Activated CD4-positive, CD25-positive, alpha-beta regulatory T cell (primary cell): ENCODE data around the gene SNX6.
"Not testable (repeated sequence)": the region's sequence is repeated elsewhere in the genome, so short reads cannot be mapped to it uniquely, and the experiment has no call there.

Experiments
- DNase-seq, 4 experiments: peaks; one replicate each; lab custom pipeline; 2025; lab: John Stamatoyannopoulos, UW

Gene SNX6

DNA sequence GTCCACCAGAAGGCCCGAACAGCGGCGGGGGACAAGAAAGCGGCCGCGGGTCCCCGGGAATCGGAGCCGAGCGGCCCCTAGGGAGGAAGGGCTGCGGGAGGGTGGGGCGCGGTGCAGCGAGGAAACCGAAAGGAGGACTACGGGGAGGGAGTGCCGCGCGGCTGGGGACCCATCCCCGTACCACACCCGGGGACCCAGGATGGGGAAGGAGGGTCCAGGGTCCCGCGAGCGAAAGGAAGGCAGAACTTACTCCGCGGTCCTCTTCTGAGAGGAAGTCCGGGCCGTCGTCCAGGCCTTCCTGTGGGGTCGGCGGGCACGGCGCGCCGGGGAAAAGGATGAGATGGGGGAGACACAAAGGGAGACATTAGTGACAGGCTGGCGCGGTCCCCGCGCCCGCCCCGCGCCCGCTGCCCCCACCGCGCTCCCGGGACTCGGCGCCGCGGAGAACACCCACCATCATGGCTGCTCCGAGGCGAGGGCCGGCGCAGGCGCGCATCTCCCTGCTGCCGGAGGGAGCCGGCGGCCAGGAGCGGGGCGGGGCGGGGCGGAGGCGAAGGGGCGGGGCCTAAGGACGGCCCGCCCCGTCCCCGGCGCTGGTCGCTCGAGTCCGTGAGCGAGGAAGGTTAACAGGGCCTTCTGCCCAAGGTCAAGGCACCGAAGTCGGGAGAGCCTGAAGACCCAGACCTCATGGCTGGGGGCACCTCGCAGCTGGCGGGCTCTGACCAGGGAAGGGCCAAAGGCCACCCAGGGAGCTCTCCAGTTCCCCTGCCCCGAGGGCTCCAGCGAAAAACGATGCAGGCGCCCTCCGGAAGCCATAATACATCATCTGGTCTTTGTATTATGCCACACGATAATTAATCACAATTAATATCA is at the start of gene SNX6:
TSS of gene SNX6 (minus strand) at position 492 of the 873 bp plus-strand sequence. CDS start at position 460, 32 bp downstream.
- DNase-seq, result peak; percentile 64 to 77 (median 72)

- DNase-seq, result no peak
Measured at GRCh38 chr14:34678735-34679134, 48.8 kb upstream of the SNX6 start.

- no peak for DNase-seq
Measured at GRCh38 chr14:34678306-34678705, 48.4 kb upstream of the SNX6 start.

GRCh38 chr14:34676516-34677211 is 46.7 kb upstream of the SNX6 start:
- no peak for DNase-seq

GRCh38 chr14:34673702-34674101 is 43.8 kb upstream of the SNX6 start:
- DNase-seq, result no peak

DNA sequence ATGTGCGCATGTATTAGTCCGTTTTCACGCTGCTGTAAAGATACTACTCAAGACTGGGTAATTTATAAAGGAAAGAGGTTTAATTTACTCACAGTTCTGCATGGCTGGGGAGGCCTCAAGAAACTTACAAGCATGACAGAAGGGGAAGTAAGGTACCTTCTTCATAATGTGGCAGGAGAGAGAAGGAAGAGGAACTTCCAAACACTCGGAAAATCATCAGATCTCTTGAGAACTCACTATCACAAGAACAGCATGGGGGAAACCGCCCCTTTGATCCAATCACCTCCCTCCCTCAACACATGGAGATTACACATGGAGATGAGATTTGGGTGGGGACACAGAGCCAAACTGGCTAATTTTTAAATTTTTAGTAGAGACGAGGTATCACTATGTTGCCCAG is 41.8 kb upstream of the SNX6 start:
- DNase-seq, result no peak

- no peak for DNase-seq
Measured at GRCh38 chr14:34668111-34668510, 38.2 kb upstream of the SNX6 start.

GRCh38 chr14:34667007-34667406 is 37.1 kb upstream of the SNX6 start:
- DNase-seq, result no peak

- DNase-seq, result peak in 2 of 4 experiments; percentile 8 to 21
Measured at GRCh38 chr14:34665785-34666435, 36.0 kb upstream of the SNX6 start.

- DNase-seq, result no peak
Measured at GRCh38 chr14:34662561-34663088, 32.7 kb upstream of the SNX6 start.

GRCh38 chr14:34660796-34661195 is 30.8 kb upstream of the SNX6 start:
- no peak for DNase-seq

GRCh38 chr14:34655959-34656358 is 26.0 kb upstream of the SNX6 start:
- no peak for DNase-seq

DNA sequence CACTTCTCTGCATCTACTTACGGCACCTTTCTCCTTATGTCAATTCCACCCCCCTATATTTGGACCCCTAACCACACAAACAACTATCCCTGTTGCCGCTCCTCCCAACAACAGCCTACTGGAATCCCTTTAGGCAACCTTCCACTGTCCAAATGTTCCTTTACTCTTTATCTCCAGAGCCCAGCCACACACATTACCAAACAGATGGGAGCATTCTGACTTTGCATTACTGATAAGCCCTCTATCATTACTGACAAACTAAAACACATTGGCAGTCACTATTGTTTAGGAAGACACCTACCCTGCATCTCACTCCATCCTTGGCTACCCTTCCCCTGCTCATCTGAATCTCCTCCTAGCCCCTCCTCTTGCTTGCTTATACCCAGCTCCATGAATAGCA is 23.1 kb upstream of the SNX6 start:
- DNase-seq, result not testable (repeated sequence)

DNA sequence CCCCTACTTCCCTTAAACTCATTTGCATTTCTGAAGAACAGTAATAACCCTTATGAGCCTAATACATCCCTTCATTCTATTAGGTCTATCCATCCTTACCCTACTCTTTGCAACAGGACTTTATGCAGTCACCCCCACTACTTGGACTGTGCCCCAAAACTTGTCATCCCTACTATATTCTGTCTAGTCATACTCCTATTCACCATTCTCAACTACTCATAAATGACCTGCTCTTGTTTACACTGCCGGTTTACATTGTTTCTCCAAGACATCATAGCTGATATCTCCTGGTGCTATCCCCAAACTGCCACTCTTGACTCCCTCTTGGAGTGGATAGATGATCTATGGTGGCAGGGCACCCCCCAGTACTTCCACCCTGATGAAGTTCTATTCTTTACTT is 22.4 kb upstream of the SNX6 start:
- not testable (repeated sequence) for DNase-seq

DNA sequence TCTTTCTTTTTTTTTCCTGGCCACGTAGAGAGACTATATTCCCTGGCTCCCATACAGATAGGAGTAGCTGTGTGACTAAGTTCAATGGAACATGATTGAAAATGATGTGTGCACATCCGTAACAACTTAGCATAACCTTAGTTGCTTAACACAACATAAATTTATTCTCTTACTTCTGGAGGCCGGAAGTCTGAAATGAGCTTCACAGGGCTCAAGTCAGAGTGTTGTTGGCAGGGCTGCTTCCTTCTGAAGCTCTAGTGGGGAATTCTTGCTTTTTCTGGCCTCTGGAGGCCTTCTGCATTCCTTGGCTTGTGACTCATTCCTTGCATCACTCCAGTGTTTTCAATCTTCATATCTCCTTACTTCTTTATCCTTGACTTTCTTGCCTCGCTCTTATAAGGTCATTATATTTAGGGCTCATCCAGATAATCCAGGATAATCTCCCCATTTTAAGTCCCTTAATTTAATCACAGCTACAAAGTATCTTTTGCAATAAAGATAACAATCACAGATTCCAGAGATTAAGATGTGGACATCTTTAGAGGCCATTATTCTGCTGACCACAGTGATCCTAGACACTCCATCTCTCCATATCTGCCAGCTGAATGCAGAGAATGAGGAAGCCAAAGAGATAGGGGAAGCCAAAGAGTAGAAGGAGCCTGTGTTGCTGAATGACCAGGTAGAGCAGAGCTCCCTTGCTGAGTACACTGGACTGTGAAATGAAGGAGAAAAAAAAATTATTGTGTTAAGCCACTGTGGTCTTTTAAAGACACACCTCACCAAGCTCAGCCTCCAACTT is 21.0 kb upstream of the SNX6 start:
- DNase-seq, result no peak

DNA sequence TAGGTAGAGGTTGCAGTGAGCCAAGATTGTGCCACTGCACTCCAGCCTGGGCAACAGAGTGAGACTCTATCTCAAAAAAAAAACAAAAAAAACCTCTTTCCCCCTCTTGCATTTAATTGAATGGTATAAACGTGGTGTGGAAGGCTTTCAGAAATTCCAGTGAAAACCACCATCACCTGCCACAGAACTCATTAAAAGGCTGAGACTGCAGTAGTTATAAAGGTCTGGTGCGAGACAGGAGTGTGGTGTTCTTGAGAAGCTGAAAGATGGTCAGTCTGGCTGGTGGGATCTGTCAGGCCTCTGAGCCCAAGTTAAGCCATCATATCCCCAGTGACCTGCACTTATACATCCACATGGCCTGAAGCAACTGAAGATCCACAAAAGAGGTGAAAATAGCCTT is 20.1 kb upstream of the SNX6 start:
- DNase-seq, result not testable (repeated sequence)

- DNase-seq, result no peak
Measured at GRCh38 chr14:34649344-34649743, 19.4 kb upstream of the SNX6 start.

DNA sequence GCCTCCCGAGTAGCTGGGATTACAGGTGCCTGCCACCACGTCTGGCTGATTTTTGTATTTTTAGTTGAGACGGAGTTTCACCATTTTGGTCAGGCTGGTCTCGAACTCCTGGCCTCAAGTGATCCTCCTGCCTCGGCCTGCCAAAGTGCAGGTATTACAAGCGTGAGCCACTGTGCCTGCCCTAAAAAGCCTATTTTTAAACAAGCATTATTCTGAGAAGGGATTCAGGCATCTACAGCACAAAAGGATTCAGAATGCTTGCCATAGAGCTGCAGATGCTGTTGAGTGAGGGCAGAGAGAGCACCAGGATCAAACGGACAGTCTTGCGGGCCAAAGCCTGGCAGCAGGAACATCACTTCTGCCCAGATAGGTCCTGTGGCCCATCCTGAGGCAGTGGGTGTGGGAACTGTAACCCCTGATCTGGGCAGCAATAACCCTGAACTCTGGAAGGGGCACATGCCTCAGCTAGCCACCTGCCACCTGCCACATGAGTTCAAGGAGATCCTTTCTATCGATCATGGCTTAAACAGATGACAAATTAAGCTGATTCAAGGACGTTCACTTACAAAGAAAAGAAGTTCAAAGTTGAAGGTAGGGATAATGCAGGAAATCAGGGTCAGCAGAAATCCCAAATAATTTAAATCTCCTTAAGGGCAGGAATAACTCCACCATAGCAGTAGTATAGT is 16.8 kb upstream of the SNX6 start:
- DNase-seq, result no peak

DNA sequence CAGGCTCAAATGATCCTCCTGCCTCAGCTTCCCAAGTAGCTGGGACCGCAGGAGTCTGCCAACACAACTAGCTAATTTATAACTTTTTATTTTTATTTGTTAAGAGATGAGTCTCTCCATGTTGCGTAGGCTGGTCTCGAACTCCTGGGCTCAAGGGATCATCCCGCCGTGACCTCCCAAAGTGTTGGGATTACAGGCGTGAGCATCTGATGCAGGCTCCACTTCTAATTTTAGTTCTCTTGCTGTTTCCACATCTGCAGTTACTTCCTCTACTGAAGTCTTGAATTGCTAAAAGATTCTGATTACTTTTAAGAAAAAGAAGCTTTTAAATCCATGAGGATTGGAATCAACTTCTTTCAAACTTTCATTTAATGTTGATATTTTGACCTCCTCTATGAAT is 13.4 kb upstream of the SNX6 start:
- no peak for DNase-seq

DNA sequence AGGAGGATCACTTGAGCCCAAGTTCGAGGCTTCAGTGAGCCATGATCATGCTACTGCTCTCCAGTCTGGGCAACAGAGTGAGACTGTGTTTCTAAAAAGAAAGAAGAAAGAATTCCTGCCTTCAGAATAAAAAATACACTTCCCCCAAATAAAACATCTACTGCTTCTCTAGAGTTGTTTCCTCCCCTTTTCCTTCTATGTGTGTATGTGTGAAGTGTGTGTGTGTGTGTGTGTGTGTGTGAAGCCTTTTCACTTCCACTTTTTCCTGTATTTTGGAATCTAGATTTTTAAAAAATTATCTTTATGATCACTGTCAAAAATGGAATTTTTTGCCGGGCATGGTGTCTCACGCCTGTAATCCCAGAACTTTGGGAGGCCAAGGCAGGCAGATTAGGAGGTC is 12.6 kb upstream of the SNX6 start:
- no peak for DNase-seq

DNA sequence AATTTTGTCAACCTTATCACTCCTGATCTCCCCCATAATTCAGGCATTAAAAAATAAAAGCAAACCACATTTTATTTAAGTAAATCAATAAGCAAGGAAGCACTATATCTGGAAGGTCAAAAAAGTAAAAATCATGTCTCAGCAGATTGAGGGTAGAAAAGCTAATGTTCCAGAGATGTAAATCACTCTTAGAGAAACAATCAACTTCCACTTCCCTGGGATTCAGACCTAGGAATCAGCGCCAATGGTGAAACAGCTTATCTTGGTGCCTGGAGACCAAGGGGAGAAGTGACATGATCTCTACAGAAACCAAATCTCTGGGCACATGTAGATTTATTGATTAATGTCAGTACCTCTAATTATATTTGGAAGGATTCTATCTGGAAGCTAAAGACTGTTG is 10.9 kb upstream of the SNX6 start:
- DNase-seq, result no peak
